Measurements from ENCODE around the gene RUBCNL. TPM values are rescaled to one million over a fixed set of nuclear protein-coding genes. Genes with fewer than 3 reads are reported as not detected.

The RUBCNL gene
- total RNA-seq, 4 donors from 2014 or later: 0.48 to 0.85 (median 0.76) TPM; not detected in 1

DNA sequence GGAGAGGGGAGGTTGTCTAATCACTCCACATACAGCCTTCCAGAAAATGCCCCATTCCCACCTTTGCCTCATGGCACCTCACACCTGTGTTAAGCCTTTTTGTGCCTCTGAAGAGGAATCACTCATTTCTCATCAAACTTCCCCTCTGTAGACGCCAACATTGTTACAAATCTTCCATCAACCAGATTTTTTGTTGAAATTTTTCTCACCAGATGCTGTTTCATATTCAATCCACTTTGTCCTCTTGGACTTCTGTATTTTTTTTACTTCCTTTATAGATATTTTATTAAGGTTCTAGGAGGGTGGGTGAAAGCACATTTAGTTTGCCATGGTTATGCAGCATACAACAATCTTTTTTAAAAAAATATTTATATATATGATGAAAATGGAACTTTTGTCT is 74.0 kb downstream of the RUBCNL start:
- no peak for DNase-seq
- H3K36me3 ChIP-seq: no peaks in the 10 kb centered on the region
- H3K9me3 ChIP-seq: no peaks in the 10 kb centered on the region
- no peaks in the 10 kb centered on the region for H3K27me3 ChIP-seq
- TF ChIP-seq, protein P1, sequence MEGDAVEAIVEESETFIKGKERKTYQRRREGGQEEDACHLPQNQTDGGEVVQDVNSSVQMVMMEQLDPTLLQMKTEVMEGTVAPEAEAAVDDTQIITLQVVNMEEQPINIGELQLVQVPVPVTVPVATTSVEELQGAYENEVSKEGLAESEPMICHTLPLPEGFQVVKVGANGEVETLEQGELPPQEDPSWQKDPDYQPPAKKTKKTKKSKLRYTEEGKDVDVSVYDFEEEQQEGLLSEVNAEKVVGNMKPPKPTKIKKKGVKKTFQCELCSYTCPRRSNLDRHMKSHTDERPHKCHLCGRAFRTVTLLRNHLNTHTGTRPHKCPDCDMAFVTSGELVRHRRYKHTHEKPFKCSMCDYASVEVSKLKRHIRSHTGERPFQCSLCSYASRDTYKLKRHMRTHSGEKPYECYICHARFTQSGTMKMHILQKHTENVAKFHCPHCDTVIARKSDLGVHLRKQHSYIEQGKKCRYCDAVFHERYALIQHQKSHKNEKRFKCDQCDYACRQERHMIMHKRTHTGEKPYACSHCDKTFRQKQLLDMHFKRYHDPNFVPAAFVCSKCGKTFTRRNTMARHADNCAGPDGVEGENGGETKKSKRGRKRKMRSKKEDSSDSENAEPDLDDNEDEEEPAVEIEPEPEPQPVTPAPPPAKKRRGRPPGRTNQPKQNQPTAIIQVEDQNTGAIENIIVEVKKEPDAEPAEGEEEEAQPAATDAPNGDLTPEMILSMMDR (IDR thresholded peaks at IDR 0.05): no peak
- no peak for TF ChIP-seq POLR2A (IDR thresholded peaks at IDR 0.05)
- H3K4me1 ChIP-seq: no peaks in the 10 kb centered on the region
- no peak overlapping the region for H3K27ac ChIP-seq
- no peak overlapping the region for H3K4me3 ChIP-seq
- WGBS, 2 donors: 73 to 77% methylated on average over 1 of the region's 1 CpG
- intact Hi-C loops (cut with DNase I): no loop called here

DNA sequence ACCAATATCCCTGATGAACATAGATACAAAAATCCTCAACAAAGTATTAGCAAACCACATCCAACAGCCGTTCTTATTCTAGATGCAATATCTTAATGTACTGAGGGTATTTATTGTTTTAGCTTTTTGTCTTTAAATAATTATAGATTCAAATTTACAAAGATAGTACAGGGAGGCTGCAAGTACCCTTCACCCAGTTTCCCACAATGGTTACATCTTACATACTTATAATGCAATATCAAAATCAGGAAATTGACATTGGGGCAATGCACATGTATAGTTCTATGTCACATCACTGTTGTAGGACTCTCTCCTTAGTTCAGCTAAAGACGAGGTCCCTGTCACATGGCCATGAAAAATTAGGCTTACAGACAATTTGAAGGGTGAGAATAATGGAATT is 75.8 kb downstream of the RUBCNL start:
- no peak overlapping the region for H3K27ac ChIP-seq
- no peaks in the 10 kb centered on the region for H3K4me1 ChIP-seq
- no peak for DNase-seq
- H3K9me3 ChIP-seq: no peaks in the 10 kb centered on the region
- no peaks in the 10 kb centered on the region for H3K27me3 ChIP-seq
- intact Hi-C loops (cut with DNase I): no loop called here
- TF ChIP-seq POLR2A (IDR thresholded peaks at IDR 0.05): no peak
- TF ChIP-seq, protein P1 (IDR thresholded peaks at IDR 0.05): no peak
- WGBS, 2 donors: 83 to 92% methylated on average over 2 of the region's 2 CpGs
- no peaks in the 10 kb centered on the region for H3K36me3 ChIP-seq
- no peak overlapping the region for H3K4me3 ChIP-seq

DNA sequence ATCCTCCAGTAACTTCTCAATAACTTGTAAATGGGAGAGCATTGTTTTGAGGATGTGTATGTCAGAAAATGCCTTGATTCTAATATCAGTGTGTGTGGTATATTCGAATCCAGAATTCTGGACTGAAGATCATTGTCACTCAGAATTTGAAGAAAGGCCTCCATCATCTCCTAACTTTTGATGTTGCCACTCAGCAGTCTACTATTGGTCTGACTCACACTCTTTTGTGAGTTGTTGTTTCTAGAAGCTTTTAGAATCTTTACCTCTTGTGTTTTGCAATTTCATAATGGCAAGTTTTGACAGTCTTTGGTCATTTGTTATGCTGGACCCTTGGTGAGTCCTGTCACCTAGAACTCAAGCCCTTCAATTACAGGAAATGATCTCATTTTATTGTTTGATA is 77.0 kb downstream of the RUBCNL start:
- H3K36me3 ChIP-seq: no peaks in the 10 kb centered on the region
- no peak overlapping the region for H3K27ac ChIP-seq
- no peaks in the 10 kb centered on the region for H3K9me3 ChIP-seq
- DNase-seq: no peak
- intact Hi-C loops (cut with DNase I): no loop called here
- 35 to 55% methylated on average over 1 of the region's 1 CpG for WGBS, 2 donors
- no peaks in the 10 kb centered on the region for H3K27me3 ChIP-seq
- H3K4me1 ChIP-seq: no peaks in the 10 kb centered on the region
- no peak overlapping the region for H3K4me3 ChIP-seq
- TF ChIP-seq, protein P1 (IDR thresholded peaks at IDR 0.05): no peak
- TF ChIP-seq POLR2A (IDR thresholded peaks at IDR 0.05): no peak

DNA sequence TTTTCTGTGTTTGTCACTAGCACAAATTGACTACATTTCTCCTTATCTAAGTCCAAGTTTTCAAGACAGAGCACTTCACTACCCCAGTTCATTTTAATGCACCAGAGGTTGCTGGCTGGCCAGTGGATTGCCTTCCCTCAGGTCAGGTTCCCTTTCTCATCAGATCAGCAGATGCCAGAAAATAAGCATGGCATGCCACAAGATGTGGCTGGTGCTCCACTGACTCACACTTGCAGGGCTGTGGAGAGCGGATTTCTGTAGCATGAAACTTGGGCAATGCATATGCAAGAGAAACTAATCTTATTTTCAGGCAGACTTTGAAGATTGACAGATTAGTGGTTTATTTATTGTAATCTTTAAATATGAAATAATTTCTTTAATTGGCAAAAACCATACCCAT is 79.5 kb downstream of the RUBCNL start:
- no peaks in the 10 kb centered on the region for H3K27me3 ChIP-seq
- no peaks in the 10 kb centered on the region for H3K36me3 ChIP-seq
- no peak overlapping the region for H3K27ac ChIP-seq
- H3K4me1 ChIP-seq: no peaks in the 10 kb centered on the region
- 79 to 82% methylated on average over 1 of the region's 1 CpG for WGBS, 2 donors
- intact Hi-C loops (cut with DNase I): no loop called here
- DNase-seq: no peak
- H3K9me3 ChIP-seq: no peaks in the 10 kb centered on the region
- TF ChIP-seq, protein P1 (IDR thresholded peaks at IDR 0.05): no peak
- no peak for TF ChIP-seq POLR2A (IDR thresholded peaks at IDR 0.05)
- no peak overlapping the region for H3K4me3 ChIP-seq

DNA sequence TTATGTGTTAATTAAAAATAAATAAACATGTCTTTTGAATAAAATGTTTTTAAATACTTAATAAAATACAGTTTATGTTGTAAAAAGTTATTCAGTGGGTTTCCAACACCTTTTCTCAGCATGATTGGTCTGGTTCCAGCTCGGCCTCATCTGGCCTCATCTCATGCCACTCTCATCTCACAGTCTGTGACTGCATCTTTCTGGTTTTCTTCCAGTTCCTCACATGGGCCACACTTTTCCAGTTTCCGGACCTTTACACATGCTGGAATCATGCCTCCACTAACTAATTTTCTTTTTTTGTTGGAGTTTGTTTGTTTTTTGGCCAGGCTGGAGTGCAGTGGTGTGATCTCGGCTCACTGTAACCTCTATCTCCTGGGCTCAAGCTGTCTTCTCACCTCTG is 82.5 kb downstream of the RUBCNL start:
- Histone ChIP-seq H3K4me3 (no peak overlapping the region), H3K9me3 (peaks cover 0 to 7% (median 0%) of the 10 kb centered on the region in 3 donors), H3K36me3 (no peaks in the 10 kb centered on the region), H3K27ac (no peak overlapping the region), H3K27me3 (no peaks in the 10 kb centered on the region), H3K4me1 (no peaks in the 10 kb centered on the region)
- intact Hi-C loops (cut with DNase I): no loop called here
- DNase-seq: no peak
- WGBS, 2 donors: 77 to 87% methylated on average over 3 of the region's 3 CpGs
- TF ChIP-seq, protein P1 (IDR thresholded peaks at IDR 0.05): no peak
- no peak for TF ChIP-seq POLR2A (IDR thresholded peaks at IDR 0.05)
